ENCODE data around the gene MYO15A.

The MYO15A gene

GRCh38 chr17:18159551-18160120 is 51.1 kb downstream of the MYO15A start:
- DNase-seq: no peak

- no peak for DNase-seq
These were observed 51.7 kb downstream of the MYO15A start for GRCh38 chr17:18160128-18160856.

DNA sequence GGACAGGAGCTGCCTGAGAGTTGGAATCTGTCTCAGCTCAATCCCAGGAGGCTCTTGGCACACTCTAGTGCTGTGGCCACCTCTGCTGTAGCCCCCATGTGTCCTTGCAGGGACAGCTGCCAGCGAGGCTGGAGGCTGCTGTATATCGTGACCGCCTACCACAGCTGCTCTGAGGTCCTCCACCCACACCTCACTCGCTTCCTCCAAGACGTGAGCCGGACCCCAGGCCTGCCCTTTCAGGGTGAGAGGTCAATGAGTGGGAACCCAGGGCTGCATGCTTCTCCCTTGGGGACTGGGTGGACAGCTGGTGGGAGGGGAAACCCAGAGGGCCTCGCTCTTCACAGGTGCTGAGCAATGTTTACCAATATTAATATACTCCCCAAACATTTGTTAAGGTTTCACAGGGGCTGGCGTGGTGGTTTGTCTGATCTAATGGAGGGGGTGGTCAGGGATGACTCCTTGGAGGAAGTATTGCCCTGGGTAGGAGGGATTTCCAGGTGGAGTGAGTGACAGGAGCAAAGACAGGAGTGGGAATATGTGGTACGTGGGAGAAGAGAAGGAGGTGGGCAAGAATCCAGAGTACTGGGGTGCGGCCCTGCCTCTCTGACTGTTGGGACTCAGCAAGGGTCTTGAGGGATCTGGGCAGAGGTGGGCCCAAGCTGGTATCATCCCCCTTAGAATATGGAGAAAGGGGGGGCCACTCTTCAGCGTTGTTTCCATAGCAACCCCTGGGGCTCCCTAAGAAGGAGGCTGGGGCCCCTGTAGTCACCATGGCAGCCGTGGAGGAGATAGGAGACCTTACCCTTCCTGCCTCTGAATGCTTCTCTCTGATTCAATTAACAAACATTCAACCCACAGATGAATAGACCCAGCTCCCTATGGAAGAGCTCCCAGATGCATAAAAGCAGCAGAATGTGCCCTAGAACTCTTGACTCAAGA is 52.9 kb downstream of the MYO15A start:
- no peak for DNase-seq

GRCh38 chr17:18163547-18163946 is 55.0 kb downstream of the MYO15A start:
- no peak for DNase-seq

DNA sequence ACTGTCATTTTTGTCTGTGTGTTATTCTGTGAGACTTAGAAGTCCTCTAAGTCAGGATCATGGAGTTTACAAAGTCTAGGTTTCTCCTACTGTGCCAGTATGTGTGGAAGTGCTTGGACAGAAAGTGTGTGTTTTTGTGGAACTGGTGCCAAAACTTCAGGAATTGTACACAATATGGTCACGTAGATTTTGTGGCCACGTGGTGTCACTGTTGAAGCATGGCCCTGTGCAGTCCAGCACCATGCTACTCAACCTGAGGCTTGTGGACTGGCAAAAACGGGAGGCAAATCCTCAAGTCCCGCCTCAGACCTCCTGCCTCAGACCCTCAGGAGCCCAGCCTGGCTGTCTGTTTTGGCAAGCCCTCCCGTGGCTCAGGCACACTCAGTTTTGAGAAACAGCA is 58.3 kb downstream of the MYO15A start:
- no peak for DNase-seq

DNA sequence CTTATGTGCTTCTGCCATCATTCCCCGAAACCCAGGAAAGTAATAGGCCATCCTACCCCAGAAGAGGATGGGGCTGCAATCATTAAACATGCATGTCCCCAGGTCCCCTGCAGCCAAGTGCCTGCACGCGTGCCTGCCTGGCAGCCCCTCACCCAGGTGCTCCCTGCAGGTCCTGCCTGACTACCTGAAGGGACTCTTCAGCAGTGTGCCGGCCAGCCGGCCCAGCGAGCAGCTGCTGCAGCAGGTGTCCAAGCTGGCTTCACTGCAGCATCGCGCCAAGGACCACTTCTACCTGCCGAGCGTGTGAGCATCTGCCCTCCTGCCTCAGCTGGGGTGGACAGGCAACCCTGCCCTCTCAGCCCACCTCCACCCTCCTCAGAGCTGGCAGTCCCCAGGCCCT is 58.9 kb downstream of the MYO15A start:
- no peak for DNase-seq

DNA sequence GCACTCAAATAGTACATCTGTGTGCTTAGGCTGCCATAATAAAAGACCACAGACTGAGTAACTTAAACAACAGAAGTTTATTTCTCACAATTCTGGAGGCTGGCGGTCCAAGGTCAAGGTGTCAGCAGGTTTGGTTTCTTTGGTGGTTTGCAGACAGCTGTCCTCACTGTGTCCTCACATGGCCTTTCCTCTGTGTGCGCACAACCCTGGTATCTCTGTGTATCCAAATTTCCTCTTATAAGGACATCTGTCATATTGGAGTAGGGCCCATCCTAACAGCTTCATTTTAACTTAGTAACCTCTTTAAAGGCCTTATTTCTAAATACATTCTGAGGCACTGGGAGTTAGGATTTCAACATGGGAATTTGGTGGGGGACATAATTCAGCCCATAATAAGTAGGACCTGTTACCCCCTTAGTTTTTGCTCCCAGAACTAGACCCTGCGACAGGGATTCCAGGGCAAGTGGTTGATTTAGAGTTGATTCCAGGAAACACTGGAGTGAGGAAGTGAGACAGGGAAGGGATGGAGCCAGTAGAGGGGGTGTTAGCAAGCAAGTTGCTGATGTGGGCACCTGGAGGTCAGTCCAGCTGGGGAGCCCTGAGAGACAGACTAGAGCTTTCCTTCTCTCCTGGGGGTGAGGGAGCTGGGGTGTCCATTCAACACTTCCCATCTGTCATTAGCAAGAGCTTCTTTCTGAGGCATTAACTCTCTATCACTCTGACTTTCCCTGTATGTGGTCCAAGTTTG is 64.1 kb downstream of the MYO15A start:
- DNase-seq: no peak

GRCh38 chr17:18173740-18174139 is 65.2 kb downstream of the MYO15A start:
- DNase-seq: no peak

DNA sequence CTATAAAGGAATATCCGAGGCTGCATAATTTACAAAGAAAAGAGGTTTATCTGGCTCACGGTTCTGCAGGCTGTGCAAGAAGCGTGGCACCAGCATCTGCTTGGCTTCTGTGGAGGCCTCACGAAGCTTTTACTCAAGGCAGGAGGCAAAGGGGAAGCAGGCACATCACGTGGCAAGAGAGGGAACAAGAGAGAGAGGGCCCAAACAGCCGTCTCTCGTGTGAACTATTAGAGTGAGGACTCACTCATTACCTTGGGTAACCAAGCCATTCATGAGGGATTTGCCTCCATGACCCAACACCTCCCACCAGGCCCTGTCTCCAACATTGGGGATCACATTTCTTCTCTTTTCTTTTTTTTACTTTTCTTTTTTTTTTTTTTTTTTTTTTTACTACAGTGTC is 67.6 kb downstream of the MYO15A start:
- no peak for DNase-seq

GRCh38 chr17:18177133-18177532 is 68.6 kb downstream of the MYO15A start:
- DNase-seq: no peak

- DNase-seq: no peak
These were observed 69.2 kb downstream of the MYO15A start for GRCh38 chr17:18177722-18178121.

DNA sequence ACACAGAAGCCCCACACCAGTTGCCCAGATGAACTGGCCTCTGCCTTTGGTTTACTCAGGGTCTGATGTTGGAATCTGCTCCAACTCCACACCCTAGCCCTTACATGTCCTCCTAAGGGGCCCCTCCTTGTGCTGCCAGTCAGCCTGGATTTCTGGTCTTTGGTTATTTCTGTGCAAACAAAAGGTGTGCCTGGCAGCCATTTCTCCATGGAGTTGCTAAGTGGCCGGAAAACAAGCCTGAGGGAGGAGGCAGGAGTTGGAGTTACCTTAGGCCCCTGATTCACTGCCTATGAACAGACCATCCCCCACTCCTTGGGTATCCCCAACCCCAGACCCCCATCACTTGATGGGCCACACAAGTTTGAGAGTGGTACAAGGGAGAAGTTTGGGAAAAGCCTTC is 70.6 kb downstream of the MYO15A start:
- DNase-seq: no peak

- no peak for DNase-seq
These were observed 71.2 kb downstream of the MYO15A start for GRCh38 chr17:18179804-18180203.

DNA sequence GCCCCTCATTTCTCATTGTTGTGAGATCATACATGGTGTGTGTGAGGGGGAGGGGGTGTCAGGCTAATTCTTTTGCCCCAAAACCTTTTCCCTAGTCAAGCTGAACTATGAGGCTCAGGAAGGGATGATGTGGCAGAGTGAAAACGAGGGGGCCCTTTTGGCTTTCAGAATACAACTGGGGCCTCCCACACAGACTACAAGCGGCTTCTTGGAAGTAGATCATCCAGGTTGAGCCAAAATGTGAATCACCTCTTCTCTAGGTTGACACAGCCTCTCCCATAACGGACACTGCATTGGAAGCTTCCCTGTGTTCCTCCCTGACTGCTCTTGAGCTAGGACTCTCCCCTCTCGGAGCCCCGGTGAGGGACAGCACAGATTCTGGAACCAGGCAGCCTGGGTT is 72.8 kb downstream of the MYO15A start:
- DNase-seq: no peak

GRCh38 chr17:18182110-18182977 is 73.8 kb downstream of the MYO15A start:
- DNase-seq: no peak

GRCh38 chr17:18182978-18183333 is 74.4 kb downstream of the MYO15A start:
- peak; percentile 73 for DNase-seq

DNA sequence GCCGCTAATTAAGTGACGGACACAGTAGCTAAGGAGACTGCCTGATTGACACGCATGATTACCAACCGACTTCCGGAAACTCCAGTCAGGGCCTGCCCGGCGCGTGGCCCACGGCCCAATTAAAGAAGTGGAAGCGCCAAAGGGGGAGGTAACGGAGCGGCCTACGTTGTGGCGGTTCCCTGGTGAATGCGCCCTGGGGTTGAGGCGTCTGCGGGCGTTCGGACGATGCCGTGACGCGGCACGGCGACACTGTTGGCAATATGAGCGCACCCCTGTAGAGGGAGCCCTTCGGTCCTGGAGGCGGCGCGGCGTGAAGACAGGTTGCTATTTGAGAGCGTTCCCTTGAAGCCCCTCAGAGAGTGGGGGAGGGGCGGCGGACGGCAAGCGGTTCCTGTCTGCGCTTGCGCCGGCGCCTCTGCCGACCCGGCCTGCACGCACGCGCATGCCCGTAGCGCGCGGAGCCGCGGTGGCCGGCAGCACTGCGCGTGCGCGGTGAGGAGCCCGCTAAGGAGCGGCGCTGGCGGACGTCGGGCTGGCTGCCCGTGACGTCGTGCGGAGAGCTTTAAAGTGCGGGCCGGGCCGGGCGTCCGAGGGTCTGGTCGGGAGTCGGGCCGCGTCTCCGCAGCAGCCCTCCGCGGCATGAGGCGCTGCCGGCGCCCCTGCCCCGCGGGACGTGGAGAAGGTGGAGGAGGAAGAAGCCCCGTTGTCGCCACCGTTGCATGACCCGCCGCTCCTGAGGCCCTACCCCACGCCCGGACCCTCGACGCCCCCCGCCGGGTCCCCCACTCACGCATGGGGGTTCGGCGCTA is 75.0 kb downstream of the MYO15A start, which contains the start of gene ALKBH5:
ALKBH5 (plus strand) TSS at position 495 of the 809 bp plus-strand sequence. CDS start 416 bp downstream, outside the sequence.
- DNase-seq: peak; percentile 94

DNA sequence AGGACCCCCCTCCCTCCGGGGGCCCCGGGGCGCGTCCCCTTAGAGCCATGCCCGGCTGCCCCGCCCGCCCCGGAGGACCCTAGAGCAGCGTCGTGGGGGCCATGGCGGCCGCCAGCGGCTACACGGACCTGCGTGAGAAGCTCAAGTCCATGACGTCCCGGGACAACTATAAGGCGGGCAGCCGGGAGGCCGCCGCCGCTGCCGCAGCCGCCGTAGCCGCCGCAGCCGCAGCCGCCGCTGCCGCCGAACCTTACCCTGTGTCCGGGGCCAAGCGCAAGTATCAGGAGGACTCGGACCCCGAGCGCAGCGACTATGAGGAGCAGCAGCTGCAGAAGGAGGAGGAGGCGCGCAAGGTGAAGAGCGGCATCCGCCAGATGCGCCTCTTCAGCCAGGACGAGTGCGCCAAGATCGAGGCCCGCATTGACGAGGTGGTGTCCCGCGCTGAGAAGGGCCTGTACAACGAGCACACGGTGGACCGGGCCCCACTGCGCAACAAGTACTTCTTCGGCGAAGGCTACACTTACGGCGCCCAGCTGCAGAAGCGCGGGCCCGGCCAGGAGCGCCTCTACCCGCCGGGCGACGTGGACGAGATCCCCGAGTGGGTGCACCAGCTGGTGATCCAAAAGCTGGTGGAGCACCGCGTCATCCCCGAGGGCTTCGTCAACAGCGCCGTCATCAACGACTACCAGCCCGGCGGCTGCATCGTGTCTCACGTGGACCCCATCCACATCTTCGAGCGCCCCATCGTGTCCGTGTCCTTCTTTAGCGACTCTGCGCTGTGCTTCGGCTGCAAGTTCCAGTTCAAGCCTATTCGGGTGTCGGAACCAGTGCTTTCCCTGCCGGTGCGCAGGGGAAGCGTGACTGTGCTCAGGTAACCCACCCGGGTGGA is 75.8 kb downstream of the MYO15A start:
- DNase-seq: peak; percentile 60

DNA sequence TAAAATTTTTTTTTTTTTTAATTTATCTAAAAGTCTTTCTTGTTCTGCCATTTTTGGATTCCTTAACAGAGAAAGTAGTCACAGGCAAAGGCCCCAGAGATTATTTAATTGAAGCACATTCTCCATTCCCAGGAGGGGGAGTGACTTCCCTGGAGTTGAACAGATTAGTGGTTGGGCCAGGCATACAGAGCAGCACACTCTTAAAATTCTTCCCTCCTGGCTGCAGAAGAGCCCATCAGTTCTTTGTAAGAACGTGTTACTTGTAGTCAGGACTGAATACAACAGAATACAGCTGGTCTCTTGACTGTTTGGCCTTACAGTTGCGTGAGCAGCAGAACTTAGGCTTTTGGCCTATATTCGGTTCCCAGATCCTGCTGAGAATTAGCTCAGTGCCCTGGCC is 76.8 kb downstream of the MYO15A start:
- no peak for DNase-seq

All from activated T-cell treated with anti-CD3 and anti-CD28 coated beads for 4 hours (primary cell).